ENCODE data around the gene TEAD4. TPM values are rescaled to one million over a fixed set of nuclear protein-coding genes. Genes with fewer than 3 reads are reported as not detected.

TEAD4 gene
- total RNA-seq, 1 donor = 22.0 TPM

GRCh38 chr12:3042826-3043225 is 83.6 kb downstream of the TEAD4 start:
- no peak for DNase-seq (ENCODE audit: low read depth)
- H3K4me3 ChIP-seq (ENCODE audit: low read depth, low read length) = no peak overlapping the region
- TF ChIP-seq CTCF (IDR thresholded peaks at IDR 0.05; ENCODE audit: insufficient read depth, low read depth, low read length) = no peak

- no peak for DNase-seq (ENCODE audit: low read depth)
- no peak overlapping the region for H3K4me3 ChIP-seq (ENCODE audit: low read depth, low read length)
- no peak for TF ChIP-seq CTCF (IDR thresholded peaks at IDR 0.05; ENCODE audit: insufficient read depth, low read depth, low read length)
These were observed 84.2 kb downstream of the TEAD4 start for GRCh38 chr12:3043406-3043805.

- no peak for DNase-seq (ENCODE audit: low read depth)
- no peak overlapping the region for H3K4me3 ChIP-seq (ENCODE audit: low read depth, low read length)
- TF ChIP-seq CTCF (IDR thresholded peaks at IDR 0.05; ENCODE audit: insufficient read depth, low read depth, low read length) = no peak
These were observed 85.0 kb downstream of the TEAD4 start for GRCh38 chr12:3044141-3044630.

- no peak for TF ChIP-seq CTCF (IDR thresholded peaks at IDR 0.05; ENCODE audit: insufficient read depth, low read depth, low read length)
- DNase-seq (ENCODE audit: low read depth) = no peak
These were observed 86.3 kb downstream of the TEAD4 start for GRCh38 chr12:3045494-3045893.

GRCh38 chr12:3045989-3046388 is 86.8 kb downstream of the TEAD4 start:
- no peak for DNase-seq (ENCODE audit: low read depth)
- no peak overlapping the region for H3K4me3 ChIP-seq (ENCODE audit: low read depth, low read length)
- no peak for TF ChIP-seq CTCF (IDR thresholded peaks at IDR 0.05; ENCODE audit: insufficient read depth, low read depth, low read length)

More at GRCh38 chr12:3045494-3045893, 86.3 kb downstream of the TEAD4 start:
- H3K4me3 ChIP-seq (ENCODE audit: low read depth, low read length) = no peak overlapping the region

- peak; percentile 55 for DNase-seq (ENCODE audit: low read depth)
- TF ChIP-seq CTCF (IDR thresholded peaks at IDR 0.05; ENCODE audit: insufficient read depth, low read depth, low read length) = no peak
- H3K4me3 ChIP-seq (ENCODE audit: low read depth, low read length) = no peak overlapping the region
These were observed 87.4 kb downstream of the TEAD4 start for GRCh38 chr12:3046441-3047200.

Data from fibroblast of villous mesenchyme (primary cell).